SJCRH30 (cell line): ENCODE measurements around the gene DCPS. TPM values are rescaled to one million over a fixed set of nuclear protein-coding genes. Genes with fewer than 3 reads are reported as not detected.
A peak's percentile ranks its signal among the peaks of the same experiment; 100 is the strongest.
"Not testable (repeated sequence)": the region's sequence is repeated elsewhere in the genome, so short reads cannot be mapped to it uniquely, and the experiment has no call there.

Experiments used
- DNase-seq, 2 experiments: peaks; one replicate each; pipeline ENCODE4 v3.0.0-alpha.2; 2015 to 2020
- H3K27ac ChIP-seq: fragments of 250-450 bp; sonication (Bioruptor Pico); 2 replicates; pipeline ENCODE4 v1.5.1; 2020; ENCODE audit warnings: mild to moderate bottlenecking, moderate library complexity
- H3K27me3 ChIP-seq: fragments of 250-450 bp; sonication (Bioruptor Pico); 2 replicates; pipeline ENCODE4 v1.5.1; 2020; ENCODE audit warnings: mild to moderate bottlenecking, moderate library complexity
- H3K36me3 ChIP-seq: fragments of 250-450 bp; sonication (Bioruptor Pico); 2 replicates; pipeline ENCODE4 v1.5.1; 2020; ENCODE audit warnings: mild to moderate bottlenecking, moderate library complexity
- H3K4me1 ChIP-seq: fragments of 250-450 bp; sonication (Bioruptor Pico); 2 replicates; pipeline ENCODE4 v1.5.1; 2020; ENCODE audit warnings: mild to moderate bottlenecking, moderate library complexity
- H3K4me3 ChIP-seq: fragments of 250-450 bp; sonication (Bioruptor Pico); 2 replicates; pipeline ENCODE4 v1.5.1; 2020; ENCODE audit warnings: mild to moderate bottlenecking, moderate library complexity
- H3K9me3 ChIP-seq: fragments of 250-450 bp; sonication (Bioruptor Pico); replicated peaks from 2 replicates; pipeline ENCODE4 v1.5.1; 2020; ENCODE audit warnings: mild to moderate bottlenecking, moderate library complexity
- total RNA-seq: library from RNA; depleted of rRNA; stranded (reverse); fragments of >200 nt; shearing (Covaris generic); gene quantifications from 2 replicates; pipeline ENCODE4 v1.2.3, GENCODE V29; 2014

DCPS gene
- total RNA-seq, 1 experiment from 2014 or later: 21.3 TPM

- DNase-seq: peak in 1 of 2 experiments; percentile 43
- Histone ChIP-seq H3K27ac (peak overlapping the region; percentile 22; the same call in 1 of the 2 replicates), H3K9me3 (no peaks in the 10 kb centered on the region), H3K36me3 (no peaks in the 10 kb centered on the region; the same call in 1 of the 2 replicates), H3K4me3 (no peak overlapping the region), H3K27me3 (no peaks in the 10 kb centered on the region), H3K4me1 (peaks cover 60% of the 10 kb centered on the region)
Observed at GRCh38 chr11:126339863-126340434, 36.1 kb downstream of the DCPS start.

GRCh38 chr11:126340960-126341606 is 37.2 kb downstream of the DCPS start:
- no peaks in the 10 kb centered on the region for H3K27me3 ChIP-seq
- H3K36me3 ChIP-seq: no peaks in the 10 kb centered on the region; the same call in 1 of the 2 replicates
- H3K27ac ChIP-seq: peak overlapping the region; percentile 81
- H3K9me3 ChIP-seq: no peaks in the 10 kb centered on the region
- H3K4me1 ChIP-seq: peaks cover 50% of the 10 kb centered on the region
- no peak overlapping the region for H3K4me3 ChIP-seq
- no peak for DNase-seq

GRCh38 chr11:126341760-126342161 is 37.9 kb downstream of the DCPS start:
- Histone ChIP-seq H3K27ac (peak overlapping the region; percentile 81), H3K27me3 (no peaks in the 10 kb centered on the region), H3K36me3 (no peaks in the 10 kb centered on the region; the same call in 1 of the 2 replicates), H3K9me3 (no peaks in the 10 kb centered on the region), H3K4me3 (no peak overlapping the region), H3K4me1 (peaks cover 44% of the 10 kb centered on the region)
- peak; percentile 78 to 87 for DNase-seq

- DNase-seq: no peak
- H3K4me1 ChIP-seq: peaks cover 35% of the 10 kb centered on the region
- no peaks in the 10 kb centered on the region; the same call in 1 of the 2 replicates for H3K36me3 ChIP-seq
- H3K27me3 ChIP-seq: no peaks in the 10 kb centered on the region
- H3K9me3 ChIP-seq: no peaks in the 10 kb centered on the region
- no peak overlapping the region for H3K4me3 ChIP-seq
- H3K27ac ChIP-seq: no peak overlapping the region
Observed at GRCh38 chr11:126343051-126343450, 39.2 kb downstream of the DCPS start.

- no peaks in the 10 kb centered on the region for H3K9me3 ChIP-seq
- H3K27ac ChIP-seq: no peak overlapping the region
- H3K36me3 ChIP-seq: no peaks in the 10 kb centered on the region; the same call in 1 of the 2 replicates
- peaks cover 32% of the 10 kb centered on the region for H3K4me1 ChIP-seq
- no peak for DNase-seq
- H3K4me3 ChIP-seq: no peak overlapping the region
- no peaks in the 10 kb centered on the region for H3K27me3 ChIP-seq
Observed at GRCh38 chr11:126344141-126345080, 40.6 kb downstream of the DCPS start.

- peaks cover under 1% of the 10 kb centered on the region; the same call in 1 of the 2 replicates for H3K36me3 ChIP-seq
- no peaks in the 10 kb centered on the region for H3K27me3 ChIP-seq
- no peak for DNase-seq
- H3K4me3 ChIP-seq: no peak overlapping the region
- no peaks in the 10 kb centered on the region for H3K9me3 ChIP-seq
- H3K27ac ChIP-seq: no peak overlapping the region
- peaks cover 23% of the 10 kb centered on the region for H3K4me1 ChIP-seq
Observed at GRCh38 chr11:126345283-126345682, 41.4 kb downstream of the DCPS start.

- no peak for DNase-seq
- no peak overlapping the region for H3K27ac ChIP-seq
- no peaks in the 10 kb centered on the region for H3K9me3 ChIP-seq
- peaks cover 17% of the 10 kb centered on the region for H3K4me1 ChIP-seq
- H3K27me3 ChIP-seq: no peaks in the 10 kb centered on the region
- peaks cover 4% of the 10 kb centered on the region; the same call in 1 of the 2 replicates for H3K36me3 ChIP-seq
- no peak overlapping the region for H3K4me3 ChIP-seq
Observed at GRCh38 chr11:126345759-126346585, 42.1 kb downstream of the DCPS start.

GRCh38 chr11:126346586-126346940 is 42.7 kb downstream of the DCPS start:
- DNase-seq: no peak
- H3K36me3 ChIP-seq: peaks cover 4% of the 10 kb centered on the region; the same call in 1 of the 2 replicates
- H3K27ac ChIP-seq: no peak overlapping the region
- H3K27me3 ChIP-seq: no peaks in the 10 kb centered on the region
- no peak overlapping the region for H3K4me3 ChIP-seq
- H3K4me1 ChIP-seq: peaks cover 11% of the 10 kb centered on the region
- H3K9me3 ChIP-seq: no peaks in the 10 kb centered on the region

- H3K36me3 ChIP-seq, H3K9me3 ChIP-seq, H3K4me3 ChIP-seq, H3K4me1 ChIP-seq, H3K27me3 ChIP-seq, DNase-seq, H3K27ac ChIP-seq: not testable (repeated sequence)
Observed at GRCh38 chr11:126346946-126347345, 43.1 kb downstream of the DCPS start.

- Histone ChIP-seq H3K4me3 (no peak overlapping the region), H3K27ac (no peak overlapping the region), H3K4me1 (no peaks in the 10 kb centered on the region), H3K36me3 (peaks cover 4% of the 10 kb centered on the region; the same call in 1 of the 2 replicates), H3K27me3 (no peaks in the 10 kb centered on the region), H3K9me3 (no peaks in the 10 kb centered on the region)
- DNase-seq: no peak
Observed at GRCh38 chr11:126347751-126348668, 44.1 kb downstream of the DCPS start.

- peaks cover 4% of the 10 kb centered on the region; the same call in 1 of the 2 replicates for H3K36me3 ChIP-seq
- no peak overlapping the region for H3K4me3 ChIP-seq
- H3K4me1 ChIP-seq: no peaks in the 10 kb centered on the region
- H3K27ac ChIP-seq: no peak overlapping the region
- H3K9me3 ChIP-seq: no peaks in the 10 kb centered on the region
- H3K27me3 ChIP-seq: no peaks in the 10 kb centered on the region
- DNase-seq: no peak
Observed at GRCh38 chr11:126348806-126349582, 45.1 kb downstream of the DCPS start.

- Histone ChIP-seq H3K4me1 (no peaks in the 10 kb centered on the region), H3K4me3 (no peak overlapping the region), H3K9me3 (no peaks in the 10 kb centered on the region), H3K27me3 (no peaks in the 10 kb centered on the region), H3K36me3 (peaks cover 4% of the 10 kb centered on the region; the same call in 1 of the 2 replicates), H3K27ac (no peak overlapping the region)
- DNase-seq: no peak
Observed at GRCh38 chr11:126350836-126351235, 47.0 kb downstream of the DCPS start.

- H3K9me3 ChIP-seq: no peaks in the 10 kb centered on the region
- no peak overlapping the region for H3K4me3 ChIP-seq
- H3K4me1 ChIP-seq: peaks cover 3% of the 10 kb centered on the region; the same call in 1 of the 2 replicates
- no peak for DNase-seq
- H3K27ac ChIP-seq: no peak overlapping the region
- H3K27me3 ChIP-seq: no peaks in the 10 kb centered on the region
- peaks cover 4% of the 10 kb centered on the region; the same call in 1 of the 2 replicates for H3K36me3 ChIP-seq
Observed at GRCh38 chr11:126352163-126352562, 48.3 kb downstream of the DCPS start.
